Endothelial cell of umbilical vein (primary cell): Measurements from ENCODE around the gene MRPL16. TPM values are rescaled to one million over a fixed set of nuclear protein-coding genes. Genes with fewer than 3 reads are reported as not detected.

Experiments used
- BruUV-seq: library from RNA; stranded (reverse); fragments of 400-500 nt; replicated peaks from 2 replicates; lab custom pipeline; 2021; lab: Mats Ljungman, UMichigan
- CTCF ChIA-PET: fragments of 300-600, 350-600 bp; sonication (Branson Sonifier 250); formaldehyde crosslinking; loops from one replicate; lab custom pipeline; 2021; ENCODE audit warnings: antibody characterized with exemption, inconsistent platforms; lab: Charles Lee
- POLR2A ChIA-PET: fragments of 300-600, 350-600 bp; sonication (Branson Sonifier 250); formaldehyde crosslinking; loops from one replicate; lab custom pipeline; 2021; ENCODE audit warnings: antibody characterized with exemption, inconsistent platforms; lab: Charles Lee
- DNase-seq: peaks from one replicate; pipeline ENCODE4 v3.0.0-alpha.2; 2011; ENCODE audit warnings: low read depth, low spot score
- FAIRE-seq: peaks from 2 replicates; lab custom pipeline; 2011; peaks lifted over from hg19 to GRCh38; lab: Jason Lieb, UNC
- H2AFZ ChIP-seq: 2 replicates; pipeline ENCODE4 v1.6.0; 2012; ENCODE audit warnings: low read depth, low read length, control low read depth, inconsistent platforms
- H3K27ac ChIP-seq: 2 replicates; pipeline ENCODE4 v1.5.1; 2011; ENCODE audit warnings: low read depth, mild to moderate bottlenecking, control low read depth, low read length, moderate library complexity; ENCODE audit not compliant: insufficient read depth
- H3K27me3 ChIP-seq, 2 experiments: 2 replicates each; pipeline versions ENCODE4 v1.6.0 to v1.6.1; 2011; ENCODE audit warnings: low read length in 2 of 2, mixed read lengths in 1 of 2; ENCODE audit not compliant: control insufficient read depth in 2 of 2, insufficient read depth in 2 of 2
- H3K36me3 ChIP-seq, 2 experiments: 2 replicates in 1 of 2; 3 replicates in 1 of 2; pipeline ENCODE4 v1.5.1; 2011; ENCODE audit warnings: low read length in 2 of 2, mild to moderate bottlenecking in 1 of 2, moderate library complexity in 1 of 2; ENCODE audit not compliant: control insufficient read depth in 2 of 2, insufficient read depth in 2 of 2; ENCODE audit errors: extremely low read depth in 1 of 2
- H3K4me1 ChIP-seq: 3 replicates; pipeline ENCODE4 v1.5.1; 2011; ENCODE audit warnings: mild to moderate bottlenecking, low read length; ENCODE audit not compliant: control insufficient read depth, insufficient read depth; ENCODE audit errors: extremely low read depth
- H3K4me2 ChIP-seq: 2 replicates; pipeline ENCODE4 v1.6.1; 2011; ENCODE audit warnings: low read length, control low read depth, mixed read lengths; ENCODE audit not compliant: insufficient read depth
- H3K4me3 ChIP-seq, 3 experiments: fragments of 200-600 bp in 1 of 3; sonication (generic), shearing (Covaris generic) in 1 of 3; replicated peaks in 1 of 3; 2 replicates each; pipeline ENCODE4 v1.5.1; 2011 to 2016; ENCODE audit warnings: control low read depth in 3 of 3, low read length in 3 of 3, mild to moderate bottlenecking in 2 of 3, inconsistent platforms in 1 of 3, low read depth in 1 of 3, moderate library complexity in 1 of 3; ENCODE audit not compliant: insufficient read depth in 1 of 3
- H3K79me2 ChIP-seq: 2 replicates; pipeline ENCODE4 v1.6.0; 2012; ENCODE audit warnings: low read length, inconsistent platforms; ENCODE audit not compliant: control insufficient read depth, insufficient read depth
- H3K9ac ChIP-seq: replicated peaks from 2 replicates; pipeline ENCODE3; 2011; ENCODE audit warnings: low read length, control low read depth; ENCODE audit not compliant: insufficient read depth; ENCODE audit errors: extremely low read depth
- H3K9me1 ChIP-seq: replicated peaks from 3 replicates; pipeline ENCODE4 v1.6.0; 2011; ENCODE audit warnings: mild to moderate bottlenecking, low read length; ENCODE audit not compliant: control insufficient read depth, insufficient read depth; ENCODE audit errors: extremely low read depth
- H3K9me3 ChIP-seq: replicated peaks from 2 replicates; pipeline ENCODE4 v1.5.1; 2012; ENCODE audit warnings: low read length, inconsistent platforms; ENCODE audit not compliant: control insufficient read depth, insufficient read depth
- H4K20me1 ChIP-seq: replicated peaks from 2 replicates; pipeline ENCODE3; 2011; ENCODE audit warnings: mild to moderate bottlenecking, low read length; ENCODE audit not compliant: control insufficient read depth, insufficient read depth; ENCODE audit errors: extremely low read depth
- EZH2 ChIP-seq: IDR thresholded peaks from 2 replicates; pipeline ENCODE4 v1.6.1; 2012; ENCODE audit warnings: borderline replicate concordance, low read depth, mild to moderate bottlenecking, moderate library complexity, low read length, inconsistent platforms; ENCODE audit not compliant: severe bottlenecking
- FOS ChIP-seq: IDR thresholded peaks from 2 replicates; pipeline ENCODE4 v1.6.1; 2011; ENCODE audit warnings: mild to moderate bottlenecking, low read length, moderate library complexity, borderline replicate concordance; ENCODE audit not compliant: insufficient read depth
- GATA2 ChIP-seq: IDR thresholded peaks from 2 replicates; pipeline ENCODE4 v1.7.0; 2011; ENCODE audit warnings: low read depth, mild to moderate bottlenecking, moderate library complexity, mixed read lengths, low read length; ENCODE audit not compliant: insufficient read length, insufficient read depth
- JUN ChIP-seq: IDR thresholded peaks from 2 replicates; pipeline ENCODE4 v1.6.1; 2011; ENCODE audit warnings: borderline replicate concordance, low read depth; ENCODE audit not compliant: insufficient read length, insufficient read depth
- MYC ChIP-seq: IDR thresholded peaks from one replicate; pipeline ENCODE4 v1.6.1; 2011; ENCODE audit warnings: mild to moderate bottlenecking, low read depth, low read length
- POLR2A ChIP-seq: IDR thresholded peaks from 2 replicates; pipeline ENCODE4 v1.6.1; 2012; ENCODE audit warnings: low read depth, mild to moderate bottlenecking, control low read depth, low read length
- POLR2AphosphoS5 ChIP-seq: IDR thresholded peaks from 2 replicates; pipeline ENCODE4 v1.6.1; 2012; ENCODE audit warnings: low read depth, mild to moderate bottlenecking, control low read depth, low read length, moderate library complexity; ENCODE audit not compliant: insufficient read depth
- dilution Hi-C: fragments of 300-500 bp; cut with MboI; formaldehyde crosslinking; loops from one replicate; pipeline ENCODE4 v1.15.0; 2019; ENCODE audit warnings: low sequenced_read_pairs; ENCODE audit not compliant: extremely low pct_ligation_motif_present
- intact Hi-C: fragments of 100-400 bp; cut with micrococcal nuclease; formaldehyde crosslinking; loops from one replicate; pipeline ENCODE4 v1.10.0; 2022
- polyA plus RNA-seq, 4 experiments: library from polyadenylated mRNA; depleted of rRNA in 3 of 4; stranded (reverse) in 3 of 4; unstranded in 1 of 4; fragments of >200 nt; gene quantifications; 2 replicates each; pipeline versions ENCODE4 v1.2.1 to v1.2.3, GENCODE V29; 2011 to 2012; ENCODE audit warnings: missing spikeins in 1 of 4
- total RNA-seq: library from RNA; stranded (reverse); gene quantifications from 2 replicates; pipeline ENCODE4 v1.2.3, GENCODE V29; 2021
- TF ChIP-seq, protein P1 (sequence below): IDR thresholded peaks from 2 replicates; pipeline ENCODE4 v1.6.1; 2011; ENCODE audit not compliant: insufficient read depth, insufficient read length
- TF ChIP-seq, protein P2 (sequence below), 2 donors: IDR thresholded peaks; 1 replicate in 1 of 2; 2 replicates in 1 of 2; pipeline ENCODE4 v1.5.1; 2011; ENCODE audit warnings: low read length in 2 of 2, mild to moderate bottlenecking in 2 of 2, moderate library complexity in 2 of 2, control low read depth in 1 of 2, inconsistent platforms in 1 of 2, low read depth in 1 of 2; ENCODE audit not compliant: insufficient read depth in 1 of 2; ENCODE audit errors: extremely low read depth in 1 of 2

Gene MRPL16
- total and polyA plus RNA-seq, 2 donors (not counting 3 experiments of a cell fraction or from before 2014, with no cell fraction given): 63.9 to 84.0 TPM

DNA sequence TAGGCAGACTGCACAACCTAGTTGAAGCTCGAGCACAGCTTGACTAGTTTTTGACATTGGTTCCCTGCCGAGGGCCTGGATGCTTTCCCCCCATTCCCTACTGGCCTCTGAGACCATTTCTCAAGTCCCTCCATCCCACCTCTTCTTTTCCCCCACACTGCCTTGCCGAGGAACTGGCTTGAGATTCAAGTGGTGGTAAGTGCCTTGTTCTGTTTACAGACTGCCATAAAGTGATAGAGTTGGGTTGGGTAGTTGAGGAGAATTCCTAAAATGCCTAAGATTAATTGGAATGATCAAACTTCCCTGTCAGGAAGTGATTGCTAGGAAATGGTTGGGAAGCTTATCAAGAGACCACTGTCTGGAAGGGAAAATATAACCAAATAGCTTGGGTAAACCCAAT, 16.2 kb downstream of the MRPL16 start:
- ChIA-PET POLR2A (no interaction called here), CTCF (interaction anchor here (1.1 kb wide), 1 partner anchor 15 kb away, joined by 3 read pairs; no protein-coding TSS in a partner anchor)
- Histone ChIP-seq H3K4me1 (peaks cover 2% of the 10 kb centered on the region), H3K27ac (no peak overlapping the region), H3K27me3 (no peaks in the 10 kb centered on the region), H3K9me1 (no peaks in the 10 kb centered on the region), H3K9ac (no peak overlapping the region), H3K4me2 (no peak overlapping the region), H3K36me3 (peaks cover 7 to 48% of the 10 kb centered on the region in 2 experiments), H3K9me3 (no peaks in the 10 kb centered on the region), H4K20me1 (no peaks in the 10 kb centered on the region), H3K79me2 (no peaks in the 10 kb centered on the region), H2AFZ (no peak overlapping the region), H3K4me3 (no peak overlapping the region)
- FAIRE-seq (no peak), DNase-seq (no peak)
- no TSS peak for BruUV-seq
- intact Hi-C loops: no loop called here
- dilution Hi-C loops: no loop called here
- TF ChIP-seq POLR2A (no peak), GATA2 (no peak), MYC (no peak), JUN (no peak), POLR2AphosphoS5 (no peak), FOS (no peak), EZH2 (no peak)
- TF ChIP-seq, protein P1, sequence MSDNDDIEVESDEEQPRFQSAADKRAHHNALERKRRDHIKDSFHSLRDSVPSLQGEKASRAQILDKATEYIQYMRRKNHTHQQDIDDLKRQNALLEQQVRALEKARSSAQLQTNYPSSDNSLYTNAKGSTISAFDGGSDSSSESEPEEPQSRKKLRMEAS: no peak
- TF ChIP-seq, protein P2, sequence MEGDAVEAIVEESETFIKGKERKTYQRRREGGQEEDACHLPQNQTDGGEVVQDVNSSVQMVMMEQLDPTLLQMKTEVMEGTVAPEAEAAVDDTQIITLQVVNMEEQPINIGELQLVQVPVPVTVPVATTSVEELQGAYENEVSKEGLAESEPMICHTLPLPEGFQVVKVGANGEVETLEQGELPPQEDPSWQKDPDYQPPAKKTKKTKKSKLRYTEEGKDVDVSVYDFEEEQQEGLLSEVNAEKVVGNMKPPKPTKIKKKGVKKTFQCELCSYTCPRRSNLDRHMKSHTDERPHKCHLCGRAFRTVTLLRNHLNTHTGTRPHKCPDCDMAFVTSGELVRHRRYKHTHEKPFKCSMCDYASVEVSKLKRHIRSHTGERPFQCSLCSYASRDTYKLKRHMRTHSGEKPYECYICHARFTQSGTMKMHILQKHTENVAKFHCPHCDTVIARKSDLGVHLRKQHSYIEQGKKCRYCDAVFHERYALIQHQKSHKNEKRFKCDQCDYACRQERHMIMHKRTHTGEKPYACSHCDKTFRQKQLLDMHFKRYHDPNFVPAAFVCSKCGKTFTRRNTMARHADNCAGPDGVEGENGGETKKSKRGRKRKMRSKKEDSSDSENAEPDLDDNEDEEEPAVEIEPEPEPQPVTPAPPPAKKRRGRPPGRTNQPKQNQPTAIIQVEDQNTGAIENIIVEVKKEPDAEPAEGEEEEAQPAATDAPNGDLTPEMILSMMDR (IDR thresholded peaks at IDR 0.05; ENCODE audit: extremely low read depth in 1 of 2, insufficient read depth in 1 of 2, low read depth in 1 of 2, low read length in 2 of 2): no peak
